RWPE1 (cell line): ENCODE results near the gene SDHAF1.
"Not testable (repeated sequence)": the region's sequence is repeated elsewhere in the genome, so short reads cannot be mapped to it uniquely, and the experiment has no call there.

ENCODE experiments used
- CTCF ChIA-PET: fragments of 350-600 bp; sonication (Branson Sonifier 250); formaldehyde crosslinking; extraction: SDS; loops from one replicate; lab custom pipeline; 2021; lab: Yijun Ruan, JAX
- POLR2A ChIA-PET: fragments of 400-600 bp; formaldehyde crosslinking; extraction: SDS; loops from one replicate; lab custom pipeline; 2020; ENCODE audit warnings: antibody characterized with exemption; ENCODE audit not compliant: low non-redundant PET; lab: Yijun Ruan, JAX
- DNase-seq: peaks from one replicate; pipeline ENCODE4 v3.0.0; 2012; ENCODE audit warnings: low spot score
- H3K27ac ChIP-seq: fragments of 450-650 bp; 2 replicates; pipeline ENCODE4 v1.5.1; 2017
- CTCF ChIP-seq: fragments of 450-650 bp; conservative IDR thresholded peaks from 2 replicates; pipeline ENCODE4 v1.5.1; 2017; ENCODE audit warnings: low read depth, mild to moderate bottlenecking

Gene SDHAF1

GRCh38 chr19:35975608-35976214 is 19.3 kb upstream of the SDHAF1 start:
- DNase-seq = peak; percentile 42
- POLR2A ChIA-PET = no interaction called here

GRCh38 chr19:35977446-35978222 is 17.4 kb upstream of the SDHAF1 start:
- POLR2A ChIA-PET = no interaction called here
- no peak for DNase-seq
- CTCF ChIA-PET = no interaction called here
- H3K27ac ChIP-seq = no peak overlapping the region
- no peak for TF ChIP-seq CTCF

More at GRCh38 chr19:35975608-35976214, 19.3 kb upstream of the SDHAF1 start:
- TF ChIP-seq CTCF = no peak
- CTCF ChIA-PET = no interaction called here
- no peak overlapping the region for H3K27ac ChIP-seq

GRCh38 chr19:35978271-35978670 is 16.7 kb upstream of the SDHAF1 start:
- DNase-seq = no peak
- H3K27ac ChIP-seq = no peak overlapping the region
- CTCF ChIA-PET = no interaction called here
- POLR2A ChIA-PET = no interaction called here
- no peak for TF ChIP-seq CTCF

GRCh38 chr19:35978832-35979365 is 16.1 kb upstream of the SDHAF1 start:
- ChIA-PET POLR2A (no interaction called here), CTCF (no interaction called here)
- H3K27ac ChIP-seq = no peak overlapping the region
- DNase-seq = no peak
- TF ChIP-seq CTCF = no peak

- CTCF ChIA-PET = interaction anchor here (0.6 kb wide), 1 partner anchor 500 kb away, joined by 3 read pairs; no protein-coding TSS in a partner anchor
- DNase-seq, H3K27ac ChIP-seq, POLR2A ChIA-PET: not testable (repeated sequence)
Observed at GRCh38 chr19:35980997-35981396, 14.0 kb upstream of the SDHAF1 start.

GRCh38 chr19:35983177-35983576 is 11.8 kb upstream of the SDHAF1 start:
- CTCF ChIA-PET = no interaction called here
- TF ChIP-seq CTCF = no peak
- no peak for DNase-seq
- POLR2A ChIA-PET = no interaction called here
- H3K27ac ChIP-seq = no peak overlapping the region

GRCh38 chr19:35986111-35986510 is 8.9 kb upstream of the SDHAF1 start:
- H3K27ac ChIP-seq = no peak overlapping the region
- CTCF ChIA-PET = interaction anchor here (0.6 kb wide), 1 partner anchor 1977 kb away, joined by 4 read pairs; no protein-coding TSS in a partner anchor
- no peak for TF ChIP-seq CTCF
- DNase-seq = no peak
- POLR2A ChIA-PET = no interaction called here
